Measurements from ENCODE around the gene IMMP2L. TPM values are rescaled to one million over a fixed set of nuclear protein-coding genes. Genes with fewer than 3 reads are reported as not detected.
A peak's percentile ranks its signal among the peaks of the same experiment; 100 is the strongest.

IMMP2L gene
- polyA plus RNA-seq, 4 donors, result 10.5 to 20.1 (median 14.1) TPM

- no peak for DNase-seq
- no peaks in the 10 kb centered on the region for H3K27me3 ChIP-seq (ENCODE audit: control insufficient read depth in 3 of 3, insufficient read depth in 3 of 3, low read length in 3 of 3)
- no peak overlapping the region for H3K4me3 ChIP-seq (ENCODE audit: low read depth in 1 of 3, low read length in 3 of 3)
- no peak overlapping the region for H3K27ac ChIP-seq (ENCODE audit: low read depth in 1 of 3, low read length in 2 of 3)
- H3K9me3 ChIP-seq (ENCODE audit: control insufficient read depth in 2 of 2, insufficient read depth in 1 of 2, low read depth in 1 of 2, low read length in 1 of 2), result no peaks in the 10 kb centered on the region
- FAIRE-seq, result no peak
- no peaks in the 10 kb centered on the region for H3K36me3 ChIP-seq (ENCODE audit: control insufficient read depth in 3 of 3, insufficient read depth in 2 of 3, low read depth in 1 of 3, low read length in 3 of 3)
- H3K4me1 ChIP-seq (ENCODE audit: control insufficient read depth in 3 of 3, insufficient read depth in 2 of 3, low read depth in 1 of 3, low read length in 2 of 3), result no peaks in the 10 kb centered on the region
- WGBS, 3 donors, result 91 to 97% (median 93%) methylated on average over 2 of the region's 2 CpGs
These were observed 519.5 kb downstream of the IMMP2L start for GRCh38 chr7:111042842-111043241.

GRCh38 chr7:111041577-111041976, 520.7 kb downstream of the IMMP2L start:
- Histone ChIP-seq H3K36me3 (ENCODE audit: control insufficient read depth in 3 of 3, insufficient read depth in 2 of 3, low read depth in 1 of 3, low read length in 3 of 3) (no peaks in the 10 kb centered on the region), H3K27me3 (ENCODE audit: control insufficient read depth in 3 of 3, insufficient read depth in 3 of 3, low read length in 3 of 3) (no peaks in the 10 kb centered on the region), H3K4me1 (ENCODE audit: control insufficient read depth in 3 of 3, insufficient read depth in 2 of 3, low read depth in 1 of 3, low read length in 2 of 3) (no peaks in the 10 kb centered on the region), H3K4me3 (ENCODE audit: low read depth in 1 of 3, low read length in 3 of 3) (no peak overlapping the region), H3K9me3 (ENCODE audit: control insufficient read depth in 2 of 2, insufficient read depth in 1 of 2, low read depth in 1 of 2, low read length in 1 of 2) (no peaks in the 10 kb centered on the region), H3K27ac (ENCODE audit: low read depth in 1 of 3, low read length in 2 of 3) (no peak overlapping the region)
- FAIRE-seq (no peak), DNase-seq (peak in 1 of 2 donors; percentile 44)
- WGBS, 3 donors, result 92 to 95% (median 92%) methylated on average over 2 of the region's 2 CpGs

GRCh38 chr7:111038185-111038584, 524.1 kb downstream of the IMMP2L start:
- Histone ChIP-seq H3K9me3 (ENCODE audit: control insufficient read depth in 2 of 2, insufficient read depth in 1 of 2, low read depth in 1 of 2, low read length in 1 of 2) (no peaks in the 10 kb centered on the region), H3K27me3 (ENCODE audit: control insufficient read depth in 3 of 3, insufficient read depth in 3 of 3, low read length in 3 of 3) (no peaks in the 10 kb centered on the region), H3K4me3 (ENCODE audit: low read depth in 1 of 3, low read length in 3 of 3) (no peak overlapping the region), H3K36me3 (ENCODE audit: control insufficient read depth in 3 of 3, insufficient read depth in 2 of 3, low read depth in 1 of 3, low read length in 3 of 3) (no peaks in the 10 kb centered on the region), H3K4me1 (ENCODE audit: control insufficient read depth in 3 of 3, insufficient read depth in 2 of 3, low read depth in 1 of 3, low read length in 2 of 3) (no peaks in the 10 kb centered on the region), H3K27ac (ENCODE audit: low read depth in 1 of 3, low read length in 2 of 3) (no peak overlapping the region)
- DNase-seq (no peak), FAIRE-seq (no peak)
- 80 to 89% (median 82%) methylated on average over 3 of the region's 3 CpGs for WGBS, 3 donors

- Histone ChIP-seq H3K27ac (ENCODE audit: low read depth in 1 of 3, low read length in 2 of 3) (no peak overlapping the region), H3K36me3 (ENCODE audit: control insufficient read depth in 3 of 3, insufficient read depth in 2 of 3, low read depth in 1 of 3, low read length in 3 of 3) (no peaks in the 10 kb centered on the region), H3K9me3 (ENCODE audit: control insufficient read depth in 2 of 2, insufficient read depth in 1 of 2, low read depth in 1 of 2, low read length in 1 of 2) (no peaks in the 10 kb centered on the region), H3K4me1 (ENCODE audit: control insufficient read depth in 3 of 3, insufficient read depth in 2 of 3, low read depth in 1 of 3, low read length in 2 of 3) (peaks cover 0 to 10% (median 3%) of the 10 kb centered on the region in 3 donors), H3K27me3 (ENCODE audit: control insufficient read depth in 3 of 3, insufficient read depth in 3 of 3, low read length in 3 of 3) (no peaks in the 10 kb centered on the region), H3K4me3 (ENCODE audit: low read depth in 1 of 3, low read length in 3 of 3) (no peak overlapping the region)
- no peak for FAIRE-seq
- WGBS, 3 donors, result 94 to 97% (median 96%) methylated on average over 7 of the region's 7 CpGs
- no peak for DNase-seq
These were observed 530.4 kb downstream of the IMMP2L start for GRCh38 chr7:111031916-111032315.

GRCh38 chr7:111030336-111030735, 532.0 kb downstream of the IMMP2L start:
- no peak overlapping the region for H3K27ac ChIP-seq (ENCODE audit: low read depth in 1 of 3, low read length in 2 of 3)
- H3K36me3 ChIP-seq (ENCODE audit: control insufficient read depth in 3 of 3, insufficient read depth in 2 of 3, low read depth in 1 of 3, low read length in 3 of 3), result no peaks in the 10 kb centered on the region
- FAIRE-seq (no peak), DNase-seq (no peak)
- H3K27me3 ChIP-seq (ENCODE audit: control insufficient read depth in 3 of 3, insufficient read depth in 3 of 3, low read length in 3 of 3), result no peaks in the 10 kb centered on the region
- no peak overlapping the region for H3K4me3 ChIP-seq (ENCODE audit: low read depth in 1 of 3, low read length in 3 of 3)
- peaks cover 0 to 15% (median 3%) of the 10 kb centered on the region in 3 donors for H3K4me1 ChIP-seq (ENCODE audit: control insufficient read depth in 3 of 3, insufficient read depth in 2 of 3, low read depth in 1 of 3, low read length in 2 of 3)
- no peaks in the 10 kb centered on the region for H3K9me3 ChIP-seq (ENCODE audit: control insufficient read depth in 2 of 2, insufficient read depth in 1 of 2, low read depth in 1 of 2, low read length in 1 of 2)

GRCh38 chr7:111029574-111030251, 532.6 kb downstream of the IMMP2L start:
- WGBS, 3 donors, result 21 to 43% (median 41%) methylated on average over 1 of the region's 1 CpG
- Histone ChIP-seq H3K4me1 (ENCODE audit: control insufficient read depth in 3 of 3, insufficient read depth in 2 of 3, low read depth in 1 of 3, low read length in 2 of 3) (peaks cover 0 to 16% (median 3%) of the 10 kb centered on the region in 3 donors), H3K9me3 (ENCODE audit: control insufficient read depth in 2 of 2, insufficient read depth in 1 of 2, low read depth in 1 of 2, low read length in 1 of 2) (no peaks in the 10 kb centered on the region), H3K36me3 (ENCODE audit: control insufficient read depth in 3 of 3, insufficient read depth in 2 of 3, low read depth in 1 of 3, low read length in 3 of 3) (no peaks in the 10 kb centered on the region), H3K4me3 (ENCODE audit: low read depth in 1 of 3, low read length in 3 of 3) (no peak overlapping the region), H3K27me3 (ENCODE audit: control insufficient read depth in 3 of 3, insufficient read depth in 3 of 3, low read length in 3 of 3) (no peaks in the 10 kb centered on the region), H3K27ac (ENCODE audit: low read depth in 1 of 3, low read length in 2 of 3) (peak overlapping the region in 1 of 3 donors; percentile 84)
- no peak for FAIRE-seq
- peak; percentile 23 to 55 for DNase-seq

- peaks cover 0 to 21% (median 3%) of the 10 kb centered on the region in 3 donors for H3K4me1 ChIP-seq (ENCODE audit: control insufficient read depth in 3 of 3, insufficient read depth in 2 of 3, low read depth in 1 of 3, low read length in 2 of 3)
- 48 to 77% (median 69%) methylated on average over 1 of the region's 1 CpG for WGBS, 3 donors
- H3K4me3 ChIP-seq (ENCODE audit: low read depth in 1 of 3, low read length in 3 of 3), result no peak overlapping the region
- no peaks in the 10 kb centered on the region for H3K9me3 ChIP-seq (ENCODE audit: control insufficient read depth in 2 of 2, insufficient read depth in 1 of 2, low read depth in 1 of 2, low read length in 1 of 2)
- DNase-seq (peak in 1 of 2 donors; percentile 68), FAIRE-seq (no peak)
- peak overlapping the region in 1 of 3 donors; percentile 84 for H3K27ac ChIP-seq (ENCODE audit: low read depth in 1 of 3, low read length in 2 of 3)
- H3K27me3 ChIP-seq (ENCODE audit: control insufficient read depth in 3 of 3, insufficient read depth in 3 of 3, low read length in 3 of 3), result no peaks in the 10 kb centered on the region
- no peaks in the 10 kb centered on the region for H3K36me3 ChIP-seq (ENCODE audit: control insufficient read depth in 3 of 3, insufficient read depth in 2 of 3, low read depth in 1 of 3, low read length in 3 of 3)
These were observed 533.1 kb downstream of the IMMP2L start for GRCh38 chr7:111029141-111029572.

GRCh38 chr7:111027396-111027795, 534.9 kb downstream of the IMMP2L start:
- peak overlapping the region in 1 of 3 donors; percentile 84 for H3K27ac ChIP-seq (ENCODE audit: low read depth in 1 of 3, low read length in 2 of 3)
- no peaks in the 10 kb centered on the region for H3K27me3 ChIP-seq (ENCODE audit: control insufficient read depth in 3 of 3, insufficient read depth in 3 of 3, low read length in 3 of 3)
- H3K36me3 ChIP-seq (ENCODE audit: control insufficient read depth in 3 of 3, insufficient read depth in 2 of 3, low read depth in 1 of 3, low read length in 3 of 3), result no peaks in the 10 kb centered on the region
- H3K4me1 ChIP-seq (ENCODE audit: control insufficient read depth in 3 of 3, insufficient read depth in 2 of 3, low read depth in 1 of 3, low read length in 2 of 3), result peaks cover 0 to 22% (median 3%) of the 10 kb centered on the region in 3 donors
- WGBS, 3 donors, result 63 to 90% (median 80%) methylated on average over 4 of the region's 4 CpGs
- no peak overlapping the region for H3K4me3 ChIP-seq (ENCODE audit: low read depth in 1 of 3, low read length in 3 of 3)
- FAIRE-seq (no peak), DNase-seq (peak in 1 of 2 donors; percentile 14)
- no peaks in the 10 kb centered on the region for H3K9me3 ChIP-seq (ENCODE audit: control insufficient read depth in 2 of 2, insufficient read depth in 1 of 2, low read depth in 1 of 2, low read length in 1 of 2)

GRCh38 chr7:111026806-111027205, 535.5 kb downstream of the IMMP2L start:
- WGBS, 3 donors, result 70 to 78% (median 73%) methylated on average over 2 of the region's 2 CpGs
- FAIRE-seq, result no peak

More at GRCh38 chr7:111026806-111027205, 535.5 kb downstream of the IMMP2L start:
- DNase-seq, result no peak
- no peaks in the 10 kb centered on the region for H3K9me3 ChIP-seq (ENCODE audit: control insufficient read depth in 2 of 2, insufficient read depth in 1 of 2, low read depth in 1 of 2, low read length in 1 of 2)
- H3K36me3 ChIP-seq (ENCODE audit: control insufficient read depth in 3 of 3, insufficient read depth in 2 of 3, low read depth in 1 of 3, low read length in 3 of 3), result no peaks in the 10 kb centered on the region
- peaks cover 0 to 22% (median 3%) of the 10 kb centered on the region in 3 donors for H3K4me1 ChIP-seq (ENCODE audit: control insufficient read depth in 3 of 3, insufficient read depth in 2 of 3, low read depth in 1 of 3, low read length in 2 of 3)
- no peaks in the 10 kb centered on the region for H3K27me3 ChIP-seq (ENCODE audit: control insufficient read depth in 3 of 3, insufficient read depth in 3 of 3, low read length in 3 of 3)
- H3K27ac ChIP-seq (ENCODE audit: low read depth in 1 of 3, low read length in 2 of 3), result no peak overlapping the region
- no peak overlapping the region for H3K4me3 ChIP-seq (ENCODE audit: low read depth in 1 of 3, low read length in 3 of 3)

Data from small intestine (tissue), 7 donors.